ENCODE data around the gene RNF40. TPM values are rescaled to one million over a fixed set of nuclear protein-coding genes. Genes with fewer than 3 reads are reported as not detected.

RNF40 gene
- total RNA-seq, 2 donors from 2014 or later: 44.9 to 79.8 TPM

DNA sequence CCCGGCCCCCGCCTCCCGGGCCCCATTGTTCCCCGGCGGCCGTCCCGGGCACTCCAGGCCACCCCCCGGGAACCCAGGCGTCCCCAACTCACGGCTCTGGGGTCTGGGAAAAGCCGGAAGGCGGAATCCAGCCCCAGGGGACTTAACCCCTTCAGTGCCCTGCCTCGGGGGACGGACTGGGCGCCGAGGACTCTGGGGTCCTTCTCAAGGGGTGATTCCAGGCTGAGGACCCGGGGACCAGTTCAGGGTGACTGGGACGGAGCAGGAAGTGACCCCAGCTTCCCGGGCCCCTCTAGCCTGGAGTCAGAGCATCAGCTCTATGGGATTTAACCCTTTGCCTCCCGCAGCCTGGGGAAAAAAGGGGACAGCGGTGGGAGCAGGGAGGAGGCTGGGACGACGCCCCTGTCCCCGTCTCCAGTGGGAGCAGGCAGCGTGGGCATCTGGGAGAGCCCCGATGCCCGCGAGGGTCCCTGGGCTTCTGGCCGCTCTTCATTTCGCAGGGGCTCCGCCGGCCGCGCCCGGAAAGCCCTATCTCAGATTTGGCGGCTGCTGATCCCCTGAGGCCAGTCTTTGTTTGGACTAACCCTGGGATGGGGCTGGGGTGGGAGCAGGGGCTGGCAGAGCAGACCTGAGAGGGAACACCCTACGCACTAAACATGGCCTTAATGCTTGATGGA lies 25.0 kb downstream of the RNF40 start, which contains the start of gene ZNF629:
TSS of gene ZNF629 (minus strand) at position 270 of the 677 bp plus-strand sequence. CDS start 2,723 bp downstream, outside the sequence.
- DNase-seq (peak; percentile 73 to 77 (median 76)), ATAC-seq (peak; percentile 87)
- Histone ChIP-seq H3K4me3 (peak within 1 kb of the TSS; percentile 95 to 99), H3K27me3 (no peaks in the 10 kb centered on the region), H3K36me3 (replicated peaks in 1 of 2; ENCODE audit: insufficient read depth in 1 of 2, low read depth in 2 of 2) (peaks cover 0 to 6% of the 10 kb centered on the region in 2 donors), H3K4me1 (peaks cover 21% of the 10 kb centered on the region), H3K27ac (peak within 1 kb of the TSS; percentile 55 to 89 (median 80)), H3K9me3 (no peaks in the 10 kb centered on the region)
- intact Hi-C loops (cut with DNase I): no loop called here
- TF ChIP-seq, protein P1, sequence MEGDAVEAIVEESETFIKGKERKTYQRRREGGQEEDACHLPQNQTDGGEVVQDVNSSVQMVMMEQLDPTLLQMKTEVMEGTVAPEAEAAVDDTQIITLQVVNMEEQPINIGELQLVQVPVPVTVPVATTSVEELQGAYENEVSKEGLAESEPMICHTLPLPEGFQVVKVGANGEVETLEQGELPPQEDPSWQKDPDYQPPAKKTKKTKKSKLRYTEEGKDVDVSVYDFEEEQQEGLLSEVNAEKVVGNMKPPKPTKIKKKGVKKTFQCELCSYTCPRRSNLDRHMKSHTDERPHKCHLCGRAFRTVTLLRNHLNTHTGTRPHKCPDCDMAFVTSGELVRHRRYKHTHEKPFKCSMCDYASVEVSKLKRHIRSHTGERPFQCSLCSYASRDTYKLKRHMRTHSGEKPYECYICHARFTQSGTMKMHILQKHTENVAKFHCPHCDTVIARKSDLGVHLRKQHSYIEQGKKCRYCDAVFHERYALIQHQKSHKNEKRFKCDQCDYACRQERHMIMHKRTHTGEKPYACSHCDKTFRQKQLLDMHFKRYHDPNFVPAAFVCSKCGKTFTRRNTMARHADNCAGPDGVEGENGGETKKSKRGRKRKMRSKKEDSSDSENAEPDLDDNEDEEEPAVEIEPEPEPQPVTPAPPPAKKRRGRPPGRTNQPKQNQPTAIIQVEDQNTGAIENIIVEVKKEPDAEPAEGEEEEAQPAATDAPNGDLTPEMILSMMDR (IDR thresholded peaks at IDR 0.05): peak in 2 of 7 experiments; percentile 8 to 26
- peak in 2 of 3 donors; percentile 31 to 51 for TF ChIP-seq POLR2A (IDR thresholded peaks at IDR 0.05)
- 0% methylated on average over 3 to 35 of the region's 37 CpGs for WGBS, 2 donors

DNA sequence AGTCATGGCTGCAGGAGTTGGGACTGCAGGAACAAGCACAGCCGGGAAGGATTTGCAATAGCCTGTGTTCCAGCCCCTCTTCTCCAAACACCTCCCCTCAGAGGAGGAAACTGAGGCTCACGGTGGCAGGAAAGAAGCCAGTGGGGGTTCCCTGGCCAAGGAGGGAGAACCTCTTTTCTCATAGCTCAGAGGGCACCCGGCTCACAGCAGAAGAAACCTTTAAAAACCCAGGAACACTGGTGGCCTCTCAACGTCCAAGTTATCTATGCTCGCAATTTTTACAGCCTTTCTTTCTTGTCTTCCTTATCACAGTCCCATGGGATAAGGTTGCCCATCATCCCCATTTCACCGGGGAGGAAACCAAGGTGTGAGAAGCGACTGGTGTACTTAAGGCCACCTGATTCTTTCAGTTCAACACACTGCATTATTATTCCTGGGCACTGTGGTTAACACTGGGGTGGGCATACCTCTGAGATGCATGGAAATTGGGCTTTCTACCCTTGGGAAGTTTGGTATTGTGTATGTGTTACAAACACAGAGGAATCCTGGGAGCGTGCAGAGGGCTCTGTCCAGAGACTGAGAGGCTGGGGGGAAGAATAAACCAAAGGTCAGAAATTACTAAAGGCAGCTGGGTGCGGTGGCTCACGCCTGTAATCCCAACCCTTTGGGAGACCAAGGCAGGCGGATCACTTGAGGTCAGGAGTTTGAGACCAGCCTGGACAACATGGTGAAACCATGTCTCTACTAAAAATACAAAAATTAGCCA lies 25.7 kb downstream of the RNF40 start:
- H3K9me3 ChIP-seq: no peaks in the 10 kb centered on the region
- WGBS, 2 donors: 47% methylated on average over 11 of the region's 11 CpGs
- intact Hi-C loops (cut with DNase I): no loop called here
- no peak for DNase-seq
- H3K4me3 ChIP-seq: peak overlapping the region; percentile 95 to 99
- H3K27me3 ChIP-seq: no peaks in the 10 kb centered on the region
- H3K36me3 ChIP-seq (replicated peaks in 1 of 2; ENCODE audit: insufficient read depth in 1 of 2, low read depth in 2 of 2): peaks cover 0 to 2% of the 10 kb centered on the region in 2 donors
- no peak for TF ChIP-seq POLR2A (IDR thresholded peaks at IDR 0.05)
- TF ChIP-seq, protein P1 (IDR thresholded peaks at IDR 0.05): peak in 2 of 7 experiments; percentile 15 to 24
- ATAC-seq: peak; percentile 3
- peak overlapping the region in 3 of 4 donors; percentile 77 to 89 (median 83) for H3K27ac ChIP-seq
- H3K4me1 ChIP-seq: peaks cover 21% of the 10 kb centered on the region

DNA sequence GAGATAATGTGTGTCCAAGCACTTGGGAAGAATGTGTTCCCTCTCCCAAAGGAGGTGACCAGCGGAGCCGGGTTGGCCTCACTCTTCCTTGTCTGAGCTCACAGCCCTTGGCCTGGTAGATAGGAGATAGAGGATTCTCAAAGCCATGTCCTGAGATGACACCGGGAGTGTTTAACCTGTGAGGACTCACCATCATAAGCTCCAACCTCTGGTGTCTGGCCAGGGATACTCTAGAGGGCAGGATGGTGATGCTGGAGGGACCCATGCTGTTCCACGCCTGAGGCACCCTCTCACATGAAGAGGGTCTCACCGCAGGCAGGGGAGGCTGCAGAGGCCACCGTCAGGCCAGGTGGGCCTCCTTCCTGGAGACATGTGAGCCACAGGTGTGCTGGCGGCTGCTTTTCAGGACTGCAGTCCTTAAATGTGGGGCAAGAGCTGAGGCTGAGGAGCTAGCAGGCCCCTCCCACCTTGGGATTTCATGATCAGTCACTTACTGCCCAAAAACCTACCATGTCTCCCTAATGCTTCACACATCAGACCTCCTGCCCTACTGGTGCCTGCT lies 31.5 kb downstream of the RNF40 start:
- H3K9me3 ChIP-seq: no peaks in the 10 kb centered on the region
- TF ChIP-seq, protein P1 (IDR thresholded peaks at IDR 0.05): no peak
- no peak for TF ChIP-seq POLR2A (IDR thresholded peaks at IDR 0.05)
- ATAC-seq (no peak), DNase-seq (no peak)
- H3K4me3 ChIP-seq: no peak overlapping the region
- H3K27me3 ChIP-seq: no peaks in the 10 kb centered on the region
- 82 to 96% methylated on average over 4 to 6 of the region's 7 CpGs for WGBS, 2 donors
- no peaks in the 10 kb centered on the region for H3K36me3 ChIP-seq (replicated peaks in 1 of 2; ENCODE audit: insufficient read depth in 1 of 2, low read depth in 2 of 2)
- intact Hi-C loops (cut with DNase I): no loop called here
- no peak overlapping the region for H3K27ac ChIP-seq
- H3K4me1 ChIP-seq: no peaks in the 10 kb centered on the region

DNA sequence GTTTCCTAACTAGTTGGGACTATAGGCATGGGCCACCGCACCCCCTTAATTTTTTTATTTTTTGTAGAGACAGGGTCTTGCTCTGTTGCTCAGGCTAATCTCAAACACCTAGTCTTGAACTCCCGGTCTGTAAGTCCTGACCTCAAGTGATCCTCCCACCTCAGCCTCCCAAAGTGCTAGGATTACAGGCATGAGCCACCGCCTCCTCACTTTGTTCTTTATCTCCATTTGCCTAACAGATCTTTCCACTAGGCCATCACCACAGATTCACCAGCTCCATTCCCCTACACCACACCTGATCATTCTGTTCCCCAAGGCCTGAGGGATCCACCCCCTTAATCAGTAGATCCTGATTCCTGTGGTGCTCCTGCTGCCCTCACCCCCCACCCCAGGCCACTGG lies 32.5 kb downstream of the RNF40 start:
- no peak overlapping the region for H3K4me3 ChIP-seq
- intact Hi-C loops (cut with DNase I): no loop called here
- TF ChIP-seq, protein P1 (IDR thresholded peaks at IDR 0.05): no peak
- no peak for TF ChIP-seq POLR2A (IDR thresholded peaks at IDR 0.05)
- no peak overlapping the region for H3K27ac ChIP-seq
- DNase-seq: no peak
- H3K4me1 ChIP-seq: no peaks in the 10 kb centered on the region
- no peaks in the 10 kb centered on the region for H3K36me3 ChIP-seq (replicated peaks in 1 of 2; ENCODE audit: insufficient read depth in 1 of 2, low read depth in 2 of 2)
- ATAC-seq: no peak
- 90 to 97% methylated on average over 3 of the region's 3 CpGs for WGBS, 2 donors
- no peaks in the 10 kb centered on the region for H3K9me3 ChIP-seq
- no peaks in the 10 kb centered on the region for H3K27me3 ChIP-seq
